ENCODE results near the gene RHOD.

DNA sequence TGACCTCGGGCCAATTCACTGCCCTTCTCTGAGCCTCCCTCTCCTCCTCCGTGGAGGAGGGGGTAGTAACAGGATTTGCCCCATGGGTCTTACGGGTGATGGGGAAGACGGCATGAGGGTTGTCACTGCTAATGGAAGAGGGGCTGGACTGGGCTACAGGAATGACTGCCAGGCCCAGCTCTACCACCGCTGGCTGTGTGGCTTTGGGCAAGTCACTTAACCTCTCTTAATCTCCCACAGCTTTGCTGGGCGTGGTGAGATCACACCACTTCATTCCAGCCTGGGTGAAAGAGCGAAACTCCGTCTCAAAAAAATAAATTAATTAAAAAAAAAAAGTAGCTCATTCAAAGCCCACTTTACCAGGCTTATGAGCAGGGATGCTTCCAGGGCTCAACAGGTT is 30.9 kb upstream of the RHOD start:
- TF ChIP-seq, protein P1, sequence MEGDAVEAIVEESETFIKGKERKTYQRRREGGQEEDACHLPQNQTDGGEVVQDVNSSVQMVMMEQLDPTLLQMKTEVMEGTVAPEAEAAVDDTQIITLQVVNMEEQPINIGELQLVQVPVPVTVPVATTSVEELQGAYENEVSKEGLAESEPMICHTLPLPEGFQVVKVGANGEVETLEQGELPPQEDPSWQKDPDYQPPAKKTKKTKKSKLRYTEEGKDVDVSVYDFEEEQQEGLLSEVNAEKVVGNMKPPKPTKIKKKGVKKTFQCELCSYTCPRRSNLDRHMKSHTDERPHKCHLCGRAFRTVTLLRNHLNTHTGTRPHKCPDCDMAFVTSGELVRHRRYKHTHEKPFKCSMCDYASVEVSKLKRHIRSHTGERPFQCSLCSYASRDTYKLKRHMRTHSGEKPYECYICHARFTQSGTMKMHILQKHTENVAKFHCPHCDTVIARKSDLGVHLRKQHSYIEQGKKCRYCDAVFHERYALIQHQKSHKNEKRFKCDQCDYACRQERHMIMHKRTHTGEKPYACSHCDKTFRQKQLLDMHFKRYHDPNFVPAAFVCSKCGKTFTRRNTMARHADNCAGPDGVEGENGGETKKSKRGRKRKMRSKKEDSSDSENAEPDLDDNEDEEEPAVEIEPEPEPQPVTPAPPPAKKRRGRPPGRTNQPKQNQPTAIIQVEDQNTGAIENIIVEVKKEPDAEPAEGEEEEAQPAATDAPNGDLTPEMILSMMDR (IDR thresholded peaks at IDR 0.05 in 4 of 5, conservative IDR thresholded peaks at IDR 0.05 in 1 of 5), result no peak
- no peak for TF ChIP-seq POLR2A (IDR thresholded peaks at IDR 0.05)
